ENCODE results near the gene ARHGAP5. TPM values are rescaled to one million over a fixed set of nuclear protein-coding genes. Genes with fewer than 3 reads are reported as not detected.

ARHGAP5 gene
- total and polyA plus RNA-seq, 2 donors, result 27.1 to 338 TPM

DNA sequence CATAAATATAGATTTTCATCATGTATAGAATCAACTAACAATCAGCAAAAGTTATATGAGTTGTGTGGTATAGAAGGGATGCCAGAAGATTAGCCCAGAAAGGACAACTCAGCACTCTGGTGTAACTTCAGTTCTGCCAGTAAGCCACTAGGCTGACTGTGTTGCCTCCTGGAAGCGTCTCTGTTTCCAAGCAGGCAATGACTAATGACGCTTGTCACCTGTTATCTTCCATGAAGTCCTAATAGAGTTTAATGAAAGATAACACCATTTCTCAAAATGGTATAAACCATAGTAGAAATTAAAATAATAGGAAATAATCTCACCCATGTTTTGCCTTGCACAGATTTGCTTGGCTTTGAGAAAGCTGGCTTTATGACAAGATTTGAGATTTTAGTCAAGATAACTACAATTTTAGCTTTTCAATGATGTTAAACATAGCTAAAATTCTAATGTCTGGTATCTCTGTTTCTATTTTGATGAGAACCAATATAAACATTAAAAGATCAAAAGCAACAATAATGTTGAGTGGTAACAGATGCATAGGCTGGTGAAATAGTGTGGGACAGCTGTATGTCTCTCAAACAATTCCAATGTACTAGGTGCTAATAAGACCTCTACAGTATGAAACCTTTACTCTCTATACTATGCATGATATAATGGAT, 115.7 kb downstream of the ARHGAP5 start:
- Histone ChIP-seq H3K4me3 (ENCODE audit: low read depth, low read length) (no peak overlapping the region), H3K4me1 (ENCODE audit: insufficient read depth) (no peaks in the 10 kb centered on the region), H3K36me3 (ENCODE audit: insufficient read depth) (no peaks in the 10 kb centered on the region), H3K27ac (ENCODE audit: low read depth) (no peak overlapping the region)
- DNase-seq (ENCODE audit: extremely low spot score), result no peak
- 63% methylated on average over 2 of the region's 2 CpGs for WGBS

GRCh38 chr14:32193532-32193931, 116.4 kb downstream of the ARHGAP5 start:
- DNase-seq (ENCODE audit: extremely low spot score), result no peak
- Histone ChIP-seq H3K4me3 (ENCODE audit: low read depth, low read length) (no peak overlapping the region), H3K4me1 (ENCODE audit: insufficient read depth) (no peaks in the 10 kb centered on the region), H3K27ac (ENCODE audit: low read depth) (no peak overlapping the region), H3K36me3 (ENCODE audit: insufficient read depth) (no peaks in the 10 kb centered on the region)
- WGBS, result 88% methylated on average over 2 of the region's 2 CpGs

DNA sequence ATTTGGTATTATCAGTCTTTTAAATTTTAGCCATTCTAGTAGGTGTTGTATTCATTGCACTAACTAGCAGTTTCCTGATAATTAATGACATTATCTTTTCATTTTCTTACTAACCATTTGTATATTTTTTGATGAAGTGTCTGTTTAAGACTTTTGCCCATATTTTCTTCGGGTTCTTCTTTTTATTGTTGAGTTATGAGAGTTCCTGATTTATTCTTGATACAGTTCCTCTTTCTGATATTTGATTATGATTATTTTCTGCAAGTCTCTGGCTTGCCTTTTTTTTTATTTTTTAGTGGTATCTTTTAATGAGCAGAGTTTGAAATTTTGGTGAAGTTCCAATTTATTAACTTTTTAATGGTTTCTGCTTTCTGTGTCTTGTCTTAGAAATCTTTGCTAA, 118.5 kb downstream of the ARHGAP5 start:
- Histone ChIP-seq H3K36me3 (ENCODE audit: insufficient read depth) (no peaks in the 10 kb centered on the region), H3K27ac (ENCODE audit: low read depth) (no peak overlapping the region), H3K4me1 (ENCODE audit: insufficient read depth) (no peaks in the 10 kb centered on the region), H3K4me3 (ENCODE audit: low read depth, low read length) (no peak overlapping the region)
- 56% methylated on average over 1 of the region's 1 CpG for WGBS
- DNase-seq (ENCODE audit: extremely low spot score), result no peak

DNA sequence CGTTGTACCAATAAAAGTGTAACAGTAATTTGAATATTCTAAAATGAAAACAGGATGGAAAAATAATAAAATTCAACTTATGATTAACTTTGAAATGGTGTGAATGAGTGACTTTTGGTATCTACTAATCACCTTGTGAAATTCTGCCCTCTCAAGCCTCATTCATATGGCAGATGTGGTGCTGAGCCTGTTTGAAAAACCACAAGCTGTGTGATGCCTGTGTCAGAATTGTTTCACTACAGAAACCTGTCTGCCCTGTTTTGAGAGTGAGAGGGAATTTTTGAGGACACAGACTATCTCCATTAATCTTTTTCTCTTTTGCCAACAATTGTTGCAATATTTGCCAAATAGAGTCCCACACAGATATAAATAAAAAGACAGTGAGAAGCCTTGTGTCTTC, 120.8 kb downstream of the ARHGAP5 start:
- H3K36me3 ChIP-seq (ENCODE audit: insufficient read depth), result no peaks in the 10 kb centered on the region
- H3K4me1 ChIP-seq (ENCODE audit: insufficient read depth), result no peaks in the 10 kb centered on the region
- no peak overlapping the region for H3K4me3 ChIP-seq (ENCODE audit: low read depth, low read length)
- no peak for DNase-seq (ENCODE audit: extremely low spot score)
- H3K27ac ChIP-seq (ENCODE audit: low read depth), result no peak overlapping the region
- 62% methylated on average over 1 of the region's 1 CpG for WGBS

DNA sequence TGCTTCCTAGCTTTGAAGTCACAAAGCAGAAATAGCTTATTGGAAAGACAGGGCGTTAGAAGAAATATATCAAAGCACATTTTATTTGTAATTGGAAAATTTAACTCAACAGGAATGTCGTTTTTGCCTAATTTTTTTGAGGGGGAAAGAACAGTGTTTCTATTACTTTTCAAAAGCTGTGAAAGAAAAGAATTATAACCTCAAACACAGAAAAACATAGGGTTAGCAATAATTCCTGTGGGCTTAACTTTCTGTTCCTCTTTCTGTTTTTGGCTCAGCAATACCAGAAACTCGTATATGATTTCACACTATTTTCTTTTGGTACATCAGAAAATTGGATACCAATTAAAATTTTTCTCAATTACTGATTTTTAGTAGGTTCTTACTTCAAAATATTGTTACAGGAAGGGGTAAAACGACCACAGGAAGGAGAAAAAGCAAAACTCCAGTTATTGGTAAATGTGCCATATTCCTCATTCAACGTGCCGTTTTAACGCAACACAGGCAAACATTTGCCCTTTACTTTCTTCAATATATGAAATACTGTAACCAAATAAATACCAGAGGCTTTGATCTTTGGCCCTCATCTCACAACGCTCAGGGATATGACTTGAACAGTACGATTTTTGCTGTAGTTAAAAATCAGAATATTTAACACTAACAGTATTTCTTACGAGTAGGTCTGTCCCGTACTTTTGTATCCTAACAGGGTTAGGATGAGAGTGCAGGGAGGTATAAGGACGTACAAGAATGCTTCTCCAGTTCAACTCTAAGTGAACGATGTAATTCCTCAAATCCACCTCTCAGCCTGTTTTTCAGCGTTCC, 123.5 kb downstream of the ARHGAP5 start:
- peak overlapping the region; percentile 68 for H3K4me3 ChIP-seq (ENCODE audit: low read depth, low read length)
- no peaks in the 10 kb centered on the region for H3K36me3 ChIP-seq (ENCODE audit: insufficient read depth)
- no peaks in the 10 kb centered on the region for H3K4me1 ChIP-seq (ENCODE audit: insufficient read depth)
- H3K27ac ChIP-seq (ENCODE audit: low read depth), result no peak overlapping the region
- no peak for DNase-seq (ENCODE audit: extremely low spot score)
- 12% methylated on average over 14 of the region's 14 CpGs for WGBS

- under 1% methylated on average over 46 of the region's 46 CpGs for WGBS
- peak; percentile 70 for DNase-seq (ENCODE audit: extremely low spot score)
- Histone ChIP-seq H3K4me3 (ENCODE audit: low read depth, low read length) (peak overlapping the region; percentile 68), H3K4me1 (ENCODE audit: insufficient read depth) (no peaks in the 10 kb centered on the region), H3K27ac (ENCODE audit: low read depth) (peak overlapping the region; percentile 47), H3K36me3 (ENCODE audit: insufficient read depth) (no peaks in the 10 kb centered on the region)
Observed at GRCh38 chr14:32201193-32201815, 124.2 kb downstream of the ARHGAP5 start.

DNA sequence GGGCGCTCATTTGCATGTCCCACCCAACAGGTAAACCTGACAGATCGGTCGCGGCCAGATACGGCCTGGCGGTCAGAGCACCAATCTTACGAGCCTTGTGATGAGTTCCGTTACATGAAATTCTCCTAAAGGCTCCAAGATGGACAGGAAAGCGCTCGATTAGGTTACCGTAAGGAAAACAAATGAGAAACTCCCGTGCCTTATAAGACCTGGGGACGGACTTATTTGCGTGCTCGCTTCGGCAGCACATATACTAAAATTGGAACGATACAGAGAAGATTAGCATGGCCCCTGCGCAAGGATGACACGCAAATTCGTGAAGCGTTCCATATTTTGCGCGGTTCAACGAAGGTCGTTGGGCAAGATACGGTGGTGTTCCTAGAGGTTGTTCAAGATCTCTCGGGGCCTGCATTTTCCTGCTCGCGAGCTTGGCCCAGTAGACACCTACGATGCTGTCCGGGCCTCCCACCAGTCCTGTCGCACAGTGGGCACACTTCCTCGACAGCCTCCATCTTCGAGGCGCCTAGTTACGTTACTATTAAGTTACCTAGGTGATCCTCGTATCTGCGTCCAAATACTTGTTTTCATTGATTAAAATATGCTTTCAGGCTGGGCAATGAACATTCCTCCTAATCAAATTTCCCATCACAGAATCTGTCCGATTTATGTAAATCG, 124.8 kb downstream of the ARHGAP5 start, which contains the start of gene RNU6-7:
RNU6-7 (plus strand) TSS at position 230 of the 675 bp plus-strand sequence.
- DNase-seq (ENCODE audit: extremely low spot score), result peak; percentile 29
- peak within 1 kb of the TSS; percentile 47 for H3K27ac ChIP-seq (ENCODE audit: low read depth)
- H3K36me3 ChIP-seq (ENCODE audit: insufficient read depth), result no peaks in the 10 kb centered on the region
- H3K4me3 ChIP-seq (ENCODE audit: low read depth, low read length), result peak within 1 kb of the TSS; percentile 68
- WGBS, result 2% methylated on average over 40 of the region's 40 CpGs
- H3K4me1 ChIP-seq (ENCODE audit: insufficient read depth), result no peaks in the 10 kb centered on the region

DNA sequence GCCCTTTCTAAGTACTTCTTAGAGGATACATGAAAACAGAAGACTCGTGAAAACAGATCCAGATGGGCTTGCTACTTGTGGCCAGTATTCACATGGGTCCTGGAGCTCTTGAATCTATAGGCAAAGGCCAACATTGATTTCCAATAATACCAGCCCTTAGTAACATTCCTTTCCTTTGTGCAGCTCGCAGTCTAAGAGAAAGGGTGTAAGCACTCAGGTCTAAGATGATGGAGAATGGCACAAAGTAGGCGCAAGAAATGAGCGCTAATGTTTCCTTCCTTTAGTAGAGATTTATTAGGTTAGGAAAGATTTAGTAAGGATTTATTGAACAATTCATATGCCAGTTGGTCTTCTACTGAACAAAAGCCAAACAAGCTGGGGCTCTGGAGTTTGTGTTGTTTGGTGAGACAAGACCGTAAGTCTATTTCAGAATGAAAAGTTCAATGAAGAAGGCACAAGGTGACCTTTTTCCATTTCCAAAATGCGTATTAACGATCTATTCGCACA, 125.4 kb downstream of the ARHGAP5 start:
- peak overlapping the region; percentile 68 for H3K4me3 ChIP-seq (ENCODE audit: low read depth, low read length)
- H3K36me3 ChIP-seq (ENCODE audit: insufficient read depth), result no peaks in the 10 kb centered on the region
- WGBS, result 5% methylated on average over 8 of the region's 8 CpGs

DNA sequence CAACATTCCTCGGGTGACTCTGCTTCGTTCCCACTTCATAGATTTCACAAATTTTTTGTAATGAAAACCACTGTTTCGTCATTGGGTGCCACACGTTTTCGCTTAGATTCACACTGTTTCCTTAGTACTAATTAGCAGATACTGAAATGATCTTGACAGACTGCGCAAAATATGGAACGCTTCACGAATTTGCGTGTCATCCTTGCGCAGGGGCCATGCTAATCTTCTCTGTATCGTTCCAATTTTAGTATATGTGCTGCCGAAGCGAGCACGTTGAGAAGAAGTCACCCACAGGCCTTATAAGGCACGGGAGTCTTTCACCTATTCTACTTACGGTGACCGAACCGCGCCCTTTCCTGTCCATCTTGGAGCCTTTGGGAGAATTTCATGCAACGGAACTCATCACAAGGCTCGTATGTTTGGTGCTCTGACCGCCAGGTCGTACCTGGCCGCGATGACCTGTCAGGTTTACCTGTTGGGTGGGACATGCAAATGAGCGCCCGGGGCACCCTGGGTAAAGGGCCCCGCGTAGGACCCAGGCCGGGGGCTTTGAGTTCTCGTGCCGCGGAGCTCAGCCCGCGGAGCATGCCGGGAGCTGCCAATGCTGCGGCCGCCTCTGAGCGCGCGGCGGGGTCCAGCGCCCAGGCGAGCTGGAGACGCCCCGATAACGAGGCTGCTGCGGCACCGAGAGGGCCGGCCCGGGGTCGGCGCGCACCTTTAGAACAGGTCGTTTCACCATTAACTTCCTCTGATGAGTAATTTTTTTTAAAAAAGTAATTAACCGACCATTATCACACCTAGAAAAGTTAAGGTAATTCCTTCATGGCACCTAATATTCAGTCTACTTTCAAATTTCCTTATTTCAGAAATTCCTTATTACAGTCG, 126.1 kb downstream of the ARHGAP5 start, which contains the start of gene RNU6-8:
RNU6-8 (minus strand) TSS at position 272 of the 885 bp plus-strand sequence.
- WGBS, result under 1% methylated on average over 57 of the region's 57 CpGs
- Histone ChIP-seq H3K4me3 (ENCODE audit: low read depth, low read length) (peak within 1 kb of the TSS; percentile 68), H3K4me1 (ENCODE audit: insufficient read depth) (no peaks in the 10 kb centered on the region), H3K27ac (ENCODE audit: low read depth) (peak within 1 kb of the TSS; percentile 84), H3K36me3 (ENCODE audit: insufficient read depth) (no peaks in the 10 kb centered on the region)
- DNase-seq (ENCODE audit: extremely low spot score), result peak; percentile 88

More for the DNA sequence above, 125.4 kb downstream of the ARHGAP5 start:
- Histone ChIP-seq H3K27ac (ENCODE audit: low read depth) (peak overlapping the region; percentile 0), H3K4me1 (ENCODE audit: insufficient read depth) (no peaks in the 10 kb centered on the region)
- no peak for DNase-seq (ENCODE audit: extremely low spot score)

- peak overlapping the region; percentile 68 for H3K4me3 ChIP-seq (ENCODE audit: low read depth, low read length)
- 7% methylated on average over 14 of the region's 14 CpGs for WGBS
- no peak overlapping the region for H3K27ac ChIP-seq (ENCODE audit: low read depth)
- no peaks in the 10 kb centered on the region for H3K4me1 ChIP-seq (ENCODE audit: insufficient read depth)
- DNase-seq (ENCODE audit: extremely low spot score), result peak; percentile 54
- no peaks in the 10 kb centered on the region for H3K36me3 ChIP-seq (ENCODE audit: insufficient read depth)
Observed at GRCh38 chr14:32203928-32204357, 126.8 kb downstream of the ARHGAP5 start.

- Histone ChIP-seq H3K27ac (ENCODE audit: low read depth) (no peak overlapping the region), H3K4me3 (ENCODE audit: low read depth, low read length) (no peak overlapping the region), H3K4me1 (ENCODE audit: insufficient read depth) (no peaks in the 10 kb centered on the region), H3K36me3 (ENCODE audit: insufficient read depth) (no peaks in the 10 kb centered on the region)
- WGBS, result 92% methylated on average over 3 of the region's 3 CpGs
- DNase-seq (ENCODE audit: extremely low spot score), result no peak
Observed at GRCh38 chr14:32205554-32205953, 128.4 kb downstream of the ARHGAP5 start.

DNA sequence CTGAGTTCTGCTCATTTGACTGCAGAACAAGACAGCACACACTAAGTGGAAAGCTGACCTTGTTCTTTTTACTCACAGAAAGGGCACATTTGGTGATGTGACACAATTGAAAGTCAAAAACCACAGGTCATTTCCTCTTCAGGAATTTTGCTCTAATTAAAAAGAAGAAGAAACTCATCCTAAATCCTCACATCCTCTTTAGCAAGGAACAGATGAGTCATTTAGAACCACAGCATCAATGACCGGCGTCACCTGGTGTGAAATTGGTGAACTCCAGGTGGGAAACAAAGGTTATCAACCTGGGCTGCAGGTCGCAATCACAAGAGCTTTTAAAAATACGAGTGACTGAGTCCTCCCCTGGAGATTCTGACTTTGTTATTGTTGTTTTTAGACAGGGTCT, 128.9 kb downstream of the ARHGAP5 start:
- H3K4me3 ChIP-seq (ENCODE audit: low read depth, low read length), result no peak overlapping the region
- H3K27ac ChIP-seq (ENCODE audit: low read depth), result no peak overlapping the region
- no peak for DNase-seq (ENCODE audit: extremely low spot score)
- no peaks in the 10 kb centered on the region for H3K36me3 ChIP-seq (ENCODE audit: insufficient read depth)
- WGBS, result 69% methylated on average over 4 of the region's 4 CpGs
- H3K4me1 ChIP-seq (ENCODE audit: insufficient read depth), result no peaks in the 10 kb centered on the region

Measured in urinary bladder (tissue), 4 donors.